Loucy (cell line): ENCODE data around the gene KLHDC8B.

ENCODE experiments used
- H2AFZ ChIP-seq: fragments of 200-600 bp; sonication (generic); 2 replicates; pipeline ENCODE4 v1.6.0; 2016; ENCODE audit warnings: antibody characterized with exemption, mild to moderate bottlenecking, low read length, moderate library complexity
- H3F3A ChIP-seq: fragments of 200-600 bp; 2 replicates; pipeline ENCODE4 v1.6.0; 2016; ENCODE audit warnings: antibody characterized with exemption, low read depth, mild to moderate bottlenecking
- H3K27me3 ChIP-seq: fragments of 200-600 bp; sonication (generic); 2 replicates; pipeline ENCODE4 v1.6.1; 2014; ENCODE audit warnings: low read length, mild to moderate bottlenecking; ENCODE audit not compliant: insufficient read depth, poor library complexity, severe bottlenecking
- H3K36me3 ChIP-seq: fragments of 200-600 bp; sonication (generic); 2 replicates; pipeline ENCODE4 v1.6.1; 2016; ENCODE audit warnings: low read length; ENCODE audit not compliant: insufficient read depth
- H3K4me1 ChIP-seq: fragments of 200-600 bp; sonication (generic); 2 replicates; pipeline ENCODE4 v1.5.1; 2014; ENCODE audit warnings: low read length, mild to moderate bottlenecking; ENCODE audit not compliant: insufficient read depth, poor library complexity, severe bottlenecking
- H3K4me2 ChIP-seq: fragments of 200-600 bp; sonication (generic); 2 replicates; pipeline ENCODE4 v1.6.0; 2014; ENCODE audit warnings: antibody characterized with exemption, low read length, low read depth, mild to moderate bottlenecking; ENCODE audit not compliant: poor library complexity, severe bottlenecking
- H3K4me3 ChIP-seq: fragments of 200-600 bp; sonication (generic); 2 replicates; pipeline ENCODE4 v1.5.1; 2014; ENCODE audit warnings: low read length, mild to moderate bottlenecking, mixed read lengths; ENCODE audit not compliant: poor library complexity, severe bottlenecking
- H3K79me2 ChIP-seq: fragments of 200-600 bp; sonication (generic); 2 replicates; pipeline ENCODE4 v1.6.1; 2014; ENCODE audit warnings: low read length; ENCODE audit not compliant: insufficient read depth
- H3K9ac ChIP-seq: fragments of 200-600 bp; sonication (generic); 2 replicates; pipeline ENCODE4 v1.6.0; 2014; ENCODE audit warnings: mild to moderate bottlenecking, low read depth, low read length, moderate library complexity; ENCODE audit not compliant: poor library complexity, severe bottlenecking
- H3K9me2 ChIP-seq: fragments of 200-600 bp; sonication (generic); replicated peaks from 2 replicates; pipeline ENCODE4 v1.6.1; 2016; ENCODE audit warnings: low read depth, low read length, mixed read lengths
- H3K9me3 ChIP-seq: fragments of 200-600 bp; sonication (generic); 2 replicates; pipeline ENCODE4 v1.6.1; 2014; ENCODE audit warnings: mild to moderate bottlenecking, antibody characterized with exemption, low read length, low read depth; ENCODE audit not compliant: insufficient read depth
- H4K20me1 ChIP-seq: fragments of 200-600 bp; sonication (generic); 2 replicates; pipeline ENCODE4 v1.6.0; 2014; ENCODE audit warnings: antibody characterized with exemption, low read length, mild to moderate bottlenecking; ENCODE audit not compliant: insufficient read depth, poor library complexity, severe bottlenecking
- CTCF ChIP-seq: fragments of 200-600 bp; sonication (generic); conservative IDR thresholded peaks from 2 replicates; pipeline ENCODE4 v1.5.1; 2014; ENCODE audit warnings: mild to moderate bottlenecking, antibody characterized with exemption, low read length
- EZH2phosphoT487 ChIP-seq: fragments of 200-600 bp; IDR thresholded peaks from 2 replicates; pipeline ENCODE4 v1.6.1; 2018; ENCODE audit warnings: antibody characterized with exemption, mild to moderate bottlenecking, moderate library complexity, borderline replicate concordance

Gene KLHDC8B

GRCh38 chr3:49171119-49171774, at the start of gene KLHDC8B:
KLHDC8B (plus strand) TSS chr3:49171598; CDS start chr3:49172770, 1,172 bp downstream.
- Histone ChIP-seq H3F3A (no peaks in the 10 kb centered on the region), H3K4me1 (peaks cover 16% of the 10 kb centered on the region), H3K27me3 (peaks cover 46% of the 10 kb centered on the region), H2AFZ (peak within 1 kb of the TSS; percentile 64; the same call in 1 of the 2 replicates), H3K9me3 (no peaks in the 10 kb centered on the region), H3K79me2 (peaks cover 5% of the 10 kb centered on the region; the same call in 1 of the 2 replicates), H3K36me3 (no peaks in the 10 kb centered on the region), H3K4me3 (peak within 1 kb of the TSS; percentile 23), H4K20me1 (no peaks in the 10 kb centered on the region), H3K4me2 (peak within 1 kb of the TSS; percentile 52), H3K9me2 (no peaks in the 10 kb centered on the region), H3K9ac (no peak within 1 kb of the TSS)
- peak; percentile 75 for TF ChIP-seq CTCF
- no peak for TF ChIP-seq EZH2phosphoT487

- no peak for TF ChIP-seq EZH2phosphoT487
- TF ChIP-seq CTCF: no peak
- Histone ChIP-seq H3K36me3 (peaks cover 10% of the 10 kb centered on the region; the same call in 1 of the 2 replicates), H3F3A (peaks cover 7% of the 10 kb centered on the region), H3K4me3 (no peak overlapping the region), H3K27me3 (no peaks in the 10 kb centered on the region), H3K79me2 (peaks cover 32% of the 10 kb centered on the region), H3K9me2 (no peaks in the 10 kb centered on the region), H3K4me2 (no peak overlapping the region), H3K9me3 (no peaks in the 10 kb centered on the region), H2AFZ (no peak overlapping the region), H3K9ac (no peak overlapping the region), H3K4me1 (peaks cover 21% of the 10 kb centered on the region), H4K20me1 (peaks cover 3% of the 10 kb centered on the region)
These were observed 49.4 kb upstream of the KLHDC8B start for GRCh38 chr3:49122022-49122421.

GRCh38 chr3:49122451-49122850, 48.9 kb upstream of the KLHDC8B start:
- Histone ChIP-seq H3K9me3 (no peaks in the 10 kb centered on the region), H3K36me3 (peaks cover 6% of the 10 kb centered on the region; the same call in 1 of the 2 replicates), H3K9me2 (no peaks in the 10 kb centered on the region), H3K4me3 (no peak overlapping the region), H3K4me2 (no peak overlapping the region), H2AFZ (no peak overlapping the region), H3K9ac (no peak overlapping the region), H3K4me1 (peaks cover 21% of the 10 kb centered on the region), H4K20me1 (peaks cover 3% of the 10 kb centered on the region), H3K79me2 (peaks cover 28% of the 10 kb centered on the region), H3K27me3 (no peaks in the 10 kb centered on the region), H3F3A (peaks cover 7% of the 10 kb centered on the region)
- TF ChIP-seq CTCF (no peak), EZH2phosphoT487 (no peak)
